SK-N-SH (cell line): ENCODE measurements around the gene UTRN. TPM values are rescaled to one million over a fixed set of nuclear protein-coding genes. Genes with fewer than 3 reads are reported as not detected.

Source experiments
- CTCF ChIA-PET: fragments of 300-600, 350-600 bp; formaldehyde crosslinking; extraction: SDS; loops from one replicate; lab custom pipeline; 2021; lab: Yijun Ruan, JAX
- POLR2A ChIA-PET: fragments of 350-600 bp; sonication (Branson Sonifier 250); formaldehyde crosslinking; extraction: SDS; loops from one replicate; lab custom pipeline; 2020; ENCODE audit warnings: antibody characterized with exemption, inconsistent platforms; lab: Yijun Ruan, JAX
- DNase-seq: peaks from one replicate; pipeline ENCODE4 v3.0.0; 2012
- H2AFZ ChIP-seq: fragments of 200-600 bp; sonication (generic); 2 replicates; pipeline ENCODE4 v1.8.1; 2016; ENCODE audit warnings: antibody characterized with exemption, mild to moderate bottlenecking, low read depth
- H3F3A ChIP-seq: fragments of 200-600 bp; sonication (generic); replicated peaks from 2 replicates; pipeline ENCODE3; 2016; ENCODE audit warnings: antibody characterized with exemption, mild to moderate bottlenecking; ENCODE audit not compliant: insufficient read depth
- H3K27ac ChIP-seq, 2 experiments: fragments of 200-500 bp in 1 of 2; fragments of 200-600 bp in 1 of 2; sonication (Bioruptor generic) in 1 of 2; sonication (generic), shearing (Covaris generic) in 1 of 2; 2 replicates each; pipeline versions ENCODE4 v1.5.1 to v1.6.1; 2014 to 2016; ENCODE audit warnings: low read depth in 2 of 2, inconsistent platforms in 1 of 2, low read length in 1 of 2, mild to moderate bottlenecking in 1 of 2, mixed read lengths in 1 of 2
- H3K27me3 ChIP-seq: fragments of 200-600 bp; sonication (generic), shearing (Covaris generic); 2 replicates; pipeline ENCODE4 v1.6.1; 2016; ENCODE audit warnings: mixed run types; ENCODE audit not compliant: insufficient read depth
- H3K36me3 ChIP-seq, 2 experiments: fragments of 200-500 bp in 1 of 2; fragments of 200-600 bp in 1 of 2; sonication (Bioruptor generic) in 1 of 2; sonication (generic) in 1 of 2; replicated peaks in 1 of 2; 2 replicates each; pipeline versions ENCODE3 to v1.5.1; 2014 to 2016; ENCODE audit warnings: low read length in 1 of 2, mild to moderate bottlenecking in 1 of 2; ENCODE audit not compliant: insufficient read depth in 2 of 2, control insufficient read depth in 1 of 2
- H3K4me1 ChIP-seq, 2 experiments: fragments of 200-500 bp in 1 of 2; fragments of 200-600 bp in 1 of 2; sonication (Bioruptor generic) in 1 of 2; sonication (generic), shearing (Covaris generic) in 1 of 2; 2 replicates each; pipeline versions ENCODE4 v1.5.1 to v1.6.1; 2014 to 2016; ENCODE audit warnings: low read depth in 1 of 2, low read length in 1 of 2, mixed run types in 1 of 2; ENCODE audit not compliant: insufficient read depth in 2 of 2, control insufficient read depth in 1 of 2
- H3K4me2 ChIP-seq: fragments of 200-600 bp; sonication (generic), shearing (Covaris generic); 2 replicates; pipeline ENCODE4 v1.6.1; 2017; ENCODE audit warnings: mixed run types
- H3K4me3 ChIP-seq, 2 experiments: fragments of 200-500 bp in 1 of 2; fragments of 200-600 bp in 1 of 2; sonication (Bioruptor generic) in 1 of 2; sonication (generic), shearing (Covaris generic) in 1 of 2; 2 replicates each; pipeline versions ENCODE4 v1.5.1 to v1.8.1; 2014 to 2016; ENCODE audit warnings: low read depth in 2 of 2, inconsistent platforms in 1 of 2, low read length in 1 of 2, mild to moderate bottlenecking in 1 of 2, mixed read lengths in 1 of 2, moderate library complexity in 1 of 2
- H3K79me2 ChIP-seq: fragments of 200-600 bp; sonication (generic); 2 replicates; pipeline ENCODE4 v1.8.1; 2017; ENCODE audit warnings: mild to moderate bottlenecking; ENCODE audit not compliant: insufficient read depth
- H3K9ac ChIP-seq: fragments of 200-600 bp; sonication (generic); 2 replicates; pipeline ENCODE4 v1.6.1; 2017; ENCODE audit warnings: mixed run types
- H3K9me2 ChIP-seq: fragments of 200-600 bp; sonication (generic); 2 replicates; pipeline ENCODE4 v1.6.1; 2017; ENCODE audit warnings: mixed run types
- H3K9me3 ChIP-seq: fragments of 200-600 bp; sonication (generic); 2 replicates; pipeline ENCODE4 v1.6.1; 2017; ENCODE audit warnings: mixed run types, mild to moderate bottlenecking, moderate library complexity
- H4K20me1 ChIP-seq: fragments of 200-600 bp; sonication (generic); 2 replicates; pipeline ENCODE4 v1.6.1; 2017; ENCODE audit warnings: mild to moderate bottlenecking, mixed run types; ENCODE audit not compliant: insufficient read depth
- ELF1 ChIP-seq: IDR thresholded peaks from 2 replicates; pipeline ENCODE4 v1.4.0; 2012
- EZH2phosphoT487 ChIP-seq: fragments of 200-600 bp; sonication (generic); IDR thresholded peaks from 2 replicates; pipeline ENCODE4 v1.6.1; 2017; ENCODE audit warnings: low read depth, mixed run types, mild to moderate bottlenecking, antibody characterized with exemption, moderate library complexity, borderline replicate concordance
- GABPA ChIP-seq: IDR thresholded peaks from 2 replicates; pipeline ENCODE4 v1.4.0; 2012; ENCODE audit warnings: low read depth, mild to moderate bottlenecking
- GATA2 ChIP-seq: sonication (generic); formaldehyde crosslinking; IDR thresholded peaks from 2 replicates; pipeline ENCODE4 v1.5.0; 2020; ENCODE audit warnings: mild to moderate bottlenecking, missing genetic modification reagents
- MEF2A ChIP-seq: IDR thresholded peaks from 2 replicates; pipeline ENCODE4 v1.4.0; 2012; ENCODE audit warnings: low read depth, borderline replicate concordance
- MXI1 ChIP-seq: IDR thresholded peaks from 2 replicates; pipeline ENCODE4 v1.6.1; 2012; ENCODE audit warnings: mild to moderate bottlenecking, low read depth, low read length, improper control_type of control experiment
- POLR2AphosphoS5 ChIP-seq: IDR thresholded peaks from 2 replicates; pipeline ENCODE4 v1.6.1; 2012; ENCODE audit warnings: low read depth, low read length
- RAD21 ChIP-seq: IDR thresholded peaks from 2 replicates; pipeline ENCODE4 v1.6.1; 2012; ENCODE audit warnings: mild to moderate bottlenecking, low read length
- RFX5 ChIP-seq: IDR thresholded peaks from 2 replicates; pipeline ENCODE4 v1.6.1; 2012; ENCODE audit warnings: mild to moderate bottlenecking, improper control_type of control experiment, low read length
- SIN3A ChIP-seq: IDR thresholded peaks from 2 replicates; pipeline ENCODE4 v1.6.1; 2012; ENCODE audit warnings: low read depth, mild to moderate bottlenecking, low read length, moderate library complexity, borderline replicate concordance
- TAF1 ChIP-seq: IDR thresholded peaks from 2 replicates; pipeline ENCODE4 v1.6.1; 2012; ENCODE audit warnings: low read depth, mild to moderate bottlenecking, low read length, moderate library complexity, borderline replicate concordance
- TCF12 ChIP-seq: IDR thresholded peaks from 2 replicates; pipeline ENCODE4 v1.4.0; 2012
- YY1 ChIP-seq: IDR thresholded peaks from 2 replicates; pipeline ENCODE4 v1.4.0; 2012; ENCODE audit warnings: low read depth, mild to moderate bottlenecking
- polyA plus RNA-seq, 3 experiments: library from polyadenylated mRNA; depleted of rRNA; stranded (reverse); fragments of >200 nt; gene quantifications; 2 replicates each; pipeline ENCODE4 v1.2.3, GENCODE V29; 2012
- TF ChIP-seq, protein P1 (sequence below): fragments of 200-600 bp; sonication (generic); IDR thresholded peaks from 2 replicates; pipeline ENCODE4 v1.6.1; 2017; ENCODE audit warnings: antibody characterized with exemption, mild to moderate bottlenecking, moderate library complexity
- TF ChIP-seq, protein P2 (sequence below): IDR thresholded peaks from 2 replicates; pipeline ENCODE4 v1.4.0; 2012; ENCODE audit warnings: low read depth, borderline replicate concordance
- TF ChIP-seq, protein P3 (sequence below): fragments of 150-350 bp; IDR thresholded peaks from 2 replicates; pipeline ENCODE4 v1.6.1; 2017; ENCODE audit warnings: antibody characterized with exemption, low read length, low read depth, borderline replicate concordance
- TF ChIP-seq, protein P4 (sequence below): IDR thresholded peaks from 2 replicates; pipeline ENCODE4 v1.6.1; 2012; ENCODE audit warnings: mild to moderate bottlenecking, low read depth, low read length, moderate library complexity

UTRN gene
- polyA plus RNA-seq, 1 of the 3 experiments (the other 2 are of a cell fraction): 6.8 TPM

DNA sequence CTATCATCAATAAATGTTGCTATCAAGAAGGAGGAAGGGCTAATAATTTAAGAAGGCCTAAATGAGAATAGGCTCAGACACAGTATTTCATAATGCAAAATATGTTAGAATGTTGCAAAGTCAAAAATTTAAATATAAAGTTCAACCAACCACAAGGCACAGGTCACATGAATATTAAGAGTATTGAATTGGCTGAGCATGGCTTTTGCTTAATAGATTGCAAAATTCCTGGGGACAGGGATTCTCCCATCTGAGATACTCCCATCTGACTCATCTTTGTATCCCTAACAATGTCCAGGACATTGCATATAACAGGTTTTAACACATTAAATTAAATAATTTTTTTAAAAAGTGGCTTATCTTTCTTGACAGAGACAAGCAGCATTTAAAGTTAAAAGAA, 32.9 kb upstream of the UTRN start:
- CTCF ChIA-PET: no interaction called here
- H3K27ac ChIP-seq: no peak overlapping the region
- no peak overlapping the region for H3K9ac ChIP-seq
- no peak for DNase-seq
- POLR2A ChIA-PET: no interaction called here
- no peaks in the 10 kb centered on the region for H3K9me2 ChIP-seq
- no peak overlapping the region for H3K4me2 ChIP-seq
- peaks cover 5% of the 10 kb centered on the region; the same call in 1 of the 2 replicates for H3K27me3 ChIP-seq
- no peak overlapping the region for H2AFZ ChIP-seq
- H3K9me3 ChIP-seq: no peaks in the 10 kb centered on the region
- H3K4me1 ChIP-seq: no peaks in the 10 kb centered on the region; a peak in 1 of 4 replicates
- TF ChIP-seq TCF12 (no peak), MEF2A (no peak), TAF1 (no peak), POLR2AphosphoS5 (no peak), GATA2 (CRISPR knock-in tag) (no peak), GABPA (no peak), RAD21 (no peak), YY1 (no peak), MXI1 (no peak), SIN3A (no peak), RFX5 (no peak), ELF1 (no peak), EZH2phosphoT487 (no peak)
- TF ChIP-seq, protein P1, sequence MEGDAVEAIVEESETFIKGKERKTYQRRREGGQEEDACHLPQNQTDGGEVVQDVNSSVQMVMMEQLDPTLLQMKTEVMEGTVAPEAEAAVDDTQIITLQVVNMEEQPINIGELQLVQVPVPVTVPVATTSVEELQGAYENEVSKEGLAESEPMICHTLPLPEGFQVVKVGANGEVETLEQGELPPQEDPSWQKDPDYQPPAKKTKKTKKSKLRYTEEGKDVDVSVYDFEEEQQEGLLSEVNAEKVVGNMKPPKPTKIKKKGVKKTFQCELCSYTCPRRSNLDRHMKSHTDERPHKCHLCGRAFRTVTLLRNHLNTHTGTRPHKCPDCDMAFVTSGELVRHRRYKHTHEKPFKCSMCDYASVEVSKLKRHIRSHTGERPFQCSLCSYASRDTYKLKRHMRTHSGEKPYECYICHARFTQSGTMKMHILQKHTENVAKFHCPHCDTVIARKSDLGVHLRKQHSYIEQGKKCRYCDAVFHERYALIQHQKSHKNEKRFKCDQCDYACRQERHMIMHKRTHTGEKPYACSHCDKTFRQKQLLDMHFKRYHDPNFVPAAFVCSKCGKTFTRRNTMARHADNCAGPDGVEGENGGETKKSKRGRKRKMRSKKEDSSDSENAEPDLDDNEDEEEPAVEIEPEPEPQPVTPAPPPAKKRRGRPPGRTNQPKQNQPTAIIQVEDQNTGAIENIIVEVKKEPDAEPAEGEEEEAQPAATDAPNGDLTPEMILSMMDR: no peak
- TF ChIP-seq, protein P2, sequence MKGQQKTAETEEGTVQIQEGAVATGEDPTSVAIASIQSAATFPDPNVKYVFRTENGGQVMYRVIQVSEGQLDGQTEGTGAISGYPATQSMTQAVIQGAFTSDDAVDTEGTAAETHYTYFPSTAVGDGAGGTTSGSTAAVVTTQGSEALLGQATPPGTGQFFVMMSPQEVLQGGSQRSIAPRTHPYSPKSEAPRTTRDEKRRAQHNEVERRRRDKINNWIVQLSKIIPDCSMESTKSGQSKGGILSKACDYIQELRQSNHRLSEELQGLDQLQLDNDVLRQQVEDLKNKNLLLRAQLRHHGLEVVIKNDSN: no peak
- TF ChIP-seq, protein P3, sequence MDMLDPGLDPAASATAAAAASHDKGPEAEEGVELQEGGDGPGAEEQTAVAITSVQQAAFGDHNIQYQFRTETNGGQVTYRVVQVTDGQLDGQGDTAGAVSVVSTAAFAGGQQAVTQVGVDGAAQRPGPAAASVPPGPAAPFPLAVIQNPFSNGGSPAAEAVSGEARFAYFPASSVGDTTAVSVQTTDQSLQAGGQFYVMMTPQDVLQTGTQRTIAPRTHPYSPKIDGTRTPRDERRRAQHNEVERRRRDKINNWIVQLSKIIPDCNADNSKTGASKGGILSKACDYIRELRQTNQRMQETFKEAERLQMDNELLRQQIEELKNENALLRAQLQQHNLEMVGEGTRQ: no peak
- TF ChIP-seq, protein P4, sequence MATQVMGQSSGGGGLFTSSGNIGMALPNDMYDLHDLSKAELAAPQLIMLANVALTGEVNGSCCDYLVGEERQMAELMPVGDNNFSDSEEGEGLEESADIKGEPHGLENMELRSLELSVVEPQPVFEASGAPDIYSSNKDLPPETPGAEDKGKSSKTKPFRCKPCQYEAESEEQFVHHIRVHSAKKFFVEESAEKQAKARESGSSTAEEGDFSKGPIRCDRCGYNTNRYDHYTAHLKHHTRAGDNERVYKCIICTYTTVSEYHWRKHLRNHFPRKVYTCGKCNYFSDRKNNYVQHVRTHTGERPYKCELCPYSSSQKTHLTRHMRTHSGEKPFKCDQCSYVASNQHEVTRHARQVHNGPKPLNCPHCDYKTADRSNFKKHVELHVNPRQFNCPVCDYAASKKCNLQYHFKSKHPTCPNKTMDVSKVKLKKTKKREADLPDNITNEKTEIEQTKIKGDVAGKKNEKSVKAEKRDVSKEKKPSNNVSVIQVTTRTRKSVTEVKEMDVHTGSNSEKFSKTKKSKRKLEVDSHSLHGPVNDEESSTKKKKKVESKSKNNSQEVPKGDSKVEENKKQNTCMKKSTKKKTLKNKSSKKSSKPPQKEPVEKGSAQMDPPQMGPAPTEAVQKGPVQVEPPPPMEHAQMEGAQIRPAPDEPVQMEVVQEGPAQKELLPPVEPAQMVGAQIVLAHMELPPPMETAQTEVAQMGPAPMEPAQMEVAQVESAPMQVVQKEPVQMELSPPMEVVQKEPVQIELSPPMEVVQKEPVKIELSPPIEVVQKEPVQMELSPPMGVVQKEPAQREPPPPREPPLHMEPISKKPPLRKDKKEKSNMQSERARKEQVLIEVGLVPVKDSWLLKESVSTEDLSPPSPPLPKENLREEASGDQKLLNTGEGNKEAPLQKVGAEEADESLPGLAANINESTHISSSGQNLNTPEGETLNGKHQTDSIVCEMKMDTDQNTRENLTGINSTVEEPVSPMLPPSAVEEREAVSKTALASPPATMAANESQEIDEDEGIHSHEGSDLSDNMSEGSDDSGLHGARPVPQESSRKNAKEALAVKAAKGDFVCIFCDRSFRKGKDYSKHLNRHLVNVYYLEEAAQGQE: no peak
- no peaks in the 10 kb centered on the region for H3K36me3 ChIP-seq
- H3K4me3 ChIP-seq: no peak overlapping the region
- H3F3A ChIP-seq: no peaks in the 10 kb centered on the region
- H4K20me1 ChIP-seq: no peaks in the 10 kb centered on the region
- H3K79me2 ChIP-seq: no peaks in the 10 kb centered on the region
